Measurements from ENCODE around the gene MTG2. TPM values are rescaled to one million over a fixed set of nuclear protein-coding genes. Genes with fewer than 3 reads are reported as not detected.

MTG2 gene
- total RNA-seq, 1 donor from 2014 or later: 29.4 TPM

DNA sequence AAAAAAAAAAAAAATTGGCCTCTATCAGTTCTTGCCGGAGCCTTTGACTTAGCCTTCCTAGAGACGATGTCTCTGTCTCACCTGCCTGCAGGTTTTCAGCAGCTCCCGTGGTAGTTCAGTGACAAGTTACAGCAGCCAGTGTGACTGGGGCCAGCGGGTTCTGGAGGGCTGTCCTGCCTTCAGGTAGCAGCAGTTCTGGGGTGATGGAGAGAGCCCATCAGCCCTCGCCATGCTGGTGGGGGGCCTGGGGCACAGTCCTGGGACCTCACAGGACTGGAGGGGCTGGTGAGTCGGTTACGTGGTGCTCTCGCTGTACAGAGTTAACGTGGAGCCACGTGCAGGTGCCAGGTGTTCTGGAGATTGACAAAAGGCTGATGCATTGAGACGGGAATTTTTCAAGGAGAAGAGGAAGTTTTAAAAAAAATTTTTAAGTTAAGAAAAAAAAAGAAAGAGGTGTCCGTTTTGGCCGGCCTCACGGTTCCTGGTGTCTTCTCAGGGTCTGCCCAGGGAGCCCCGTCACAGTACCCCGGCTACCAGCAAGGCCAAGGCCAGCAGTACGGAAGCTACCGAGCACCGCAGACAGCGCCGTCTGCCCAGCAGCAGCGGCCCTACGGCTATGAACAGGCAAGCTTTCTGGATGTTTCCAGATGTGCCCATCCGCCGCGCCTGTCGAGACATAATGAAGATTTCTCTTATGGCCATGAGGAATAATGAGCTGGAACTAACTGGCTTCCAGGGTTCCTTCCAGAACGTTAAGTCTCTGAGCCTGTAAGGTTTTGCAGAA lies 8.6 kb upstream of the MTG2 start:
- no peaks in the 10 kb centered on the region for H3K27me3 Mint-ChIP-seq (ENCODE audit: low read depth)
- no peak overlapping the region for H3K4me3 Mint-ChIP-seq
- no peaks in the 10 kb centered on the region for H3K9me3 Mint-ChIP-seq
- no peak overlapping the region for H3K27ac Mint-ChIP-seq
- H3K36me3 Mint-ChIP-seq: peaks cover 20% of the 10 kb centered on the region
- DNase-seq (ENCODE audit: low spot score in 2 of 2, unreplicated experiment in 2 of 2): no peak
- TF ChIP-seq, protein P1, sequence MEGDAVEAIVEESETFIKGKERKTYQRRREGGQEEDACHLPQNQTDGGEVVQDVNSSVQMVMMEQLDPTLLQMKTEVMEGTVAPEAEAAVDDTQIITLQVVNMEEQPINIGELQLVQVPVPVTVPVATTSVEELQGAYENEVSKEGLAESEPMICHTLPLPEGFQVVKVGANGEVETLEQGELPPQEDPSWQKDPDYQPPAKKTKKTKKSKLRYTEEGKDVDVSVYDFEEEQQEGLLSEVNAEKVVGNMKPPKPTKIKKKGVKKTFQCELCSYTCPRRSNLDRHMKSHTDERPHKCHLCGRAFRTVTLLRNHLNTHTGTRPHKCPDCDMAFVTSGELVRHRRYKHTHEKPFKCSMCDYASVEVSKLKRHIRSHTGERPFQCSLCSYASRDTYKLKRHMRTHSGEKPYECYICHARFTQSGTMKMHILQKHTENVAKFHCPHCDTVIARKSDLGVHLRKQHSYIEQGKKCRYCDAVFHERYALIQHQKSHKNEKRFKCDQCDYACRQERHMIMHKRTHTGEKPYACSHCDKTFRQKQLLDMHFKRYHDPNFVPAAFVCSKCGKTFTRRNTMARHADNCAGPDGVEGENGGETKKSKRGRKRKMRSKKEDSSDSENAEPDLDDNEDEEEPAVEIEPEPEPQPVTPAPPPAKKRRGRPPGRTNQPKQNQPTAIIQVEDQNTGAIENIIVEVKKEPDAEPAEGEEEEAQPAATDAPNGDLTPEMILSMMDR (IDR thresholded peaks at IDR 0.05; ENCODE audit: unreplicated experiment): no peak
- no peaks in the 10 kb centered on the region for H3K4me1 Mint-ChIP-seq

DNA sequence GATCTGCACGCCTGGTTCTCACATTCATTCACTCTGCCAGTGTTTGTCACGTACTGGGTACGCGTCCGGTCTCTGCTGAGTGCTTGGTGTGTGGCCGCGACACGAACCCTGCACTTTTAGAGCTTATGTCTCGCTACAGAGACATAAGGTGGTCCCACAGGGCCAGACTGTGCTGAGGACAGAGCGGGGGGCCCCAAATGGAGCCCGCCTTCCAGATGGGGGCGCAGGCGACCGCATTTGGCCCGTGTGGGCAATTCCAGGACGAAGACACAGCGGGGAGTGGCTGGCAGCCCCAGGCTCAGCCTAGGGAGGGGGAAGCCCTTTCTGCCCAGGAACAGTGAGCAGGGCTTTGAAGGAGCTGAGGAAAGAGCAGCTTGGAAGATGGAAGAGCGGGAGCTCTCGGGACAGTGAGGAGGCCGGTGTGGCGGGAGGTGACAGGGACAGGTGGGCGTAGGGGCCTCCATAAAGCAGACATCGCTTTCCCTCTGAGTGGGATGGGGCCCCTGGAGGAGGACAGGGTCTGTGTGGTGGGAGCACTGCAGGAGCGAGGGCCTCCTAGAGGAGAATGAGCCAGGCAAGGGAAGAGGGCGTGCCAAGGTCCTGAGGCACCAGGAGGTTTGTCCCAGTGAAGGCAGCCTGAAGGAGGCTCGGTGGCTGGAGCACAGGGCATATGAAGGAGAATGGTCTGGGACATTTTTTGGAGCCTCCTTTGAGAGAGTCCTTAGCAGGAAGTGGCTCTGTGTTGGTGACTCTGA lies 7.8 kb upstream of the MTG2 start:
- DNase-seq (ENCODE audit: low spot score in 2 of 2, unreplicated experiment in 2 of 2): no peak
- Mint-ChIP-seq H3K9me3 (no peaks in the 10 kb centered on the region), H3K36me3 (peaks cover 20% of the 10 kb centered on the region), H3K27me3 (ENCODE audit: low read depth) (no peaks in the 10 kb centered on the region), H3K27ac (no peak overlapping the region), H3K4me3 (no peak overlapping the region), H3K4me1 (no peaks in the 10 kb centered on the region)
- TF ChIP-seq, protein P1 (IDR thresholded peaks at IDR 0.05; ENCODE audit: unreplicated experiment): no peak

DNA sequence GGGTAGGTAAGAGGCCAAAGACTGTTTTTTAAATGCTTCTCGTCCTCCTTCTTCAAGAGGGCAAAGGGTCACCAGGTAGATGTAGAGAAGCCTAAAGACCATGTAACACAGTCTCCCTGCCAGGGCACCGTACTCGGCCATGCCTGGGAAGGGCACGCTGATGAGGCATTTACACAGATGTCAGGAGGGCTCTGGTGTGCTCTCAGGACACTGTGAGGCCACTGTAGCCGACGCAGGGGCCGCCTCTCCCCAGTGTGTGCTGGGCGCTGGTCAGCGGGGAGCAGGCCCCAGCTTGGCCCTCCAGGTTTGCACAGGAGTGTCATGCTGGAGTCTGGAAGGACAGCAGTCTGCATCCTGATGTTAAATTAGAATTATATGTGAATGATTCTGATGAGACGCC lies 7.1 kb upstream of the MTG2 start:
- TF ChIP-seq, protein P1 (IDR thresholded peaks at IDR 0.05; ENCODE audit: unreplicated experiment): no peak
- DNase-seq (ENCODE audit: low spot score in 2 of 2, unreplicated experiment in 2 of 2): no peak
- H3K4me1 Mint-ChIP-seq: no peaks in the 10 kb centered on the region
- no peaks in the 10 kb centered on the region for H3K9me3 Mint-ChIP-seq
- H3K4me3 Mint-ChIP-seq: no peak overlapping the region
- no peaks in the 10 kb centered on the region for H3K27me3 Mint-ChIP-seq (ENCODE audit: low read depth)
- no peak overlapping the region for H3K27ac Mint-ChIP-seq
- peaks cover 20% of the 10 kb centered on the region for H3K36me3 Mint-ChIP-seq

DNA sequence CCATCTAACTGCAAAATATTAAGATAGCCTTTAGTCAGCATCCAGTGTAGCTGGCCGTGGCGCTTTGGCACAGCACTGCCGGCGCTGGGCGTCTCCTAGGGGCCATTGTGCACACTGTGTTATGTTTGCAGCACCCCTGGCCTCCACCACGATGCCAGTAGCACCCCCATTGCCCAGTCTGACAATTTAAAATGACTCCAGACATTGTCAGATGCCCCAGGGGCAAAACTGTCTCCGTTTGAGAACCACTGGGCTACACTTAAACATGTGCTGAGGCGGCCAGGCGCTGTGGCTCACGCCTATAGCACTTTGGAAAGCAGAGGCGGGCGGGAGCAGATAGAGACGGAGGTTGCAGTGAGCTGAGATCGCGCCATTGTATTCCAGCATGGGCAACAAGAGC lies 6.0 kb upstream of the MTG2 start:
- H3K9me3 Mint-ChIP-seq: no peaks in the 10 kb centered on the region
- H3K27ac Mint-ChIP-seq: no peak overlapping the region
- H3K27me3 Mint-ChIP-seq (ENCODE audit: low read depth): no peaks in the 10 kb centered on the region
- DNase-seq (ENCODE audit: low spot score in 2 of 2, unreplicated experiment in 2 of 2): no peak
- no peak overlapping the region for H3K4me3 Mint-ChIP-seq
- TF ChIP-seq, protein P1 (IDR thresholded peaks at IDR 0.05; ENCODE audit: unreplicated experiment): no peak
- H3K36me3 Mint-ChIP-seq: peaks cover 18% of the 10 kb centered on the region
- H3K4me1 Mint-ChIP-seq: peaks cover 3% of the 10 kb centered on the region

GRCh38 chr20:62177307-62177706 lies 5.5 kb upstream of the MTG2 start:
- Mint-ChIP-seq H3K4me1 (peaks cover 7% of the 10 kb centered on the region), H3K27ac (no peak overlapping the region), H3K36me3 (peaks cover 18% of the 10 kb centered on the region), H3K9me3 (no peaks in the 10 kb centered on the region), H3K4me3 (no peak overlapping the region), H3K27me3 (ENCODE audit: low read depth) (no peaks in the 10 kb centered on the region)
- TF ChIP-seq, protein P1 (IDR thresholded peaks at IDR 0.05; ENCODE audit: unreplicated experiment): no peak
- no peak for DNase-seq (ENCODE audit: low spot score in 2 of 2, unreplicated experiment in 2 of 2)
